Smooth muscle cell (in vitro differentiated cells): ENCODE measurements around the gene CCDC177. TPM values are rescaled to one million over a fixed set of nuclear protein-coding genes. Genes with fewer than 3 reads are reported as not detected.
"Not testable (repeated sequence)": the region's sequence is repeated elsewhere in the genome, so short reads cannot be mapped to it uniquely, and the experiment has no call there.

ENCODE experiments used
- DNase-seq: peaks from one replicate; lab custom pipeline; 2025; ENCODE audit not compliant: unreplicated experiment; lab: John Stamatoyannopoulos, UW
- H2AFZ ChIP-seq: fragments of 200-600 bp; sonication (generic); 2 replicates; pipeline ENCODE4 v1.6.0; 2016; ENCODE audit warnings: antibody characterized with exemption, low read depth, mild to moderate bottlenecking
- H3F3A ChIP-seq: fragments of 200-600 bp; sonication (generic); 2 replicates; pipeline ENCODE4 v1.6.0; 2017; ENCODE audit warnings: antibody characterized with exemption, low read depth
- H3K27ac ChIP-seq: fragments of 200-600 bp; sonication (generic); 2 replicates; pipeline ENCODE4 v1.5.1; 2016; ENCODE audit warnings: low read depth, mild to moderate bottlenecking
- H3K27me3 ChIP-seq: fragments of 200-600 bp; sonication (generic); 2 replicates; pipeline ENCODE4 v1.6.1; 2016; ENCODE audit warnings: low read depth, mild to moderate bottlenecking
- H3K36me3 ChIP-seq: fragments of 200-600 bp; sonication (generic); 2 replicates; pipeline ENCODE4 v1.5.1; 2016; ENCODE audit warnings: low read depth
- H3K4me1 ChIP-seq: fragments of 200-600 bp; sonication (generic); 2 replicates; pipeline ENCODE4 v1.5.1; 2016; ENCODE audit warnings: low read depth
- H3K4me2 ChIP-seq: fragments of 200-600 bp; sonication (generic); 2 replicates; pipeline ENCODE4 v1.6.0; 2016; ENCODE audit warnings: mild to moderate bottlenecking
- H3K4me3 ChIP-seq: fragments of 200-600 bp; sonication (generic); 2 replicates; pipeline ENCODE4 v1.5.1; 2016; ENCODE audit warnings: mild to moderate bottlenecking
- H3K79me2 ChIP-seq: fragments of 200-600 bp; sonication (generic); 2 replicates; pipeline ENCODE4 v1.6.0; 2016; ENCODE audit warnings: low read depth, mild to moderate bottlenecking
- H3K9ac ChIP-seq: fragments of 200-600 bp; sonication (generic); 2 replicates; pipeline ENCODE4 v1.6.0; 2016; ENCODE audit warnings: low read depth
- H3K9me3 ChIP-seq: fragments of 200-600 bp; sonication (generic); replicated peaks from 2 replicates; pipeline ENCODE4 v1.5.1; 2016; ENCODE audit warnings: low read depth
- H4K20me1 ChIP-seq: fragments of 200-600 bp; sonication (generic); 2 replicates; pipeline ENCODE4 v1.6.0; 2016; ENCODE audit warnings: low read depth
- CTCF ChIP-seq: fragments of 200-600 bp; sonication (generic); IDR thresholded peaks from 2 replicates; pipeline ENCODE4 v1.5.1; 2017; ENCODE audit warnings: borderline replicate concordance, mild to moderate bottlenecking, antibody characterized with exemption; ENCODE audit not compliant: insufficient read depth, poor library complexity, severe bottlenecking
- WGBS: methylation state at CpG from one replicate; pipeline ENCODE4 v1.1.7; 2016; ENCODE audit warnings: low lambda C conversion rate; 5-methylcytosine and 5-hydroxymethylcytosine counted together
- polyA plus RNA-seq: library from polyadenylated mRNA; unstranded; fragments of >200 nt; fragmentation: Nextera tagmentation; extraction: Ambion mirVana; gene quantifications from 2 replicates; pipeline ENCODE4 v1.2.1, GENCODE V29; 2016
- total RNA-seq: library from RNA; depleted of rRNA; stranded (reverse); fragments of >200 nt; gene quantifications from 2 replicates; pipeline ENCODE4 v1.2.3, GENCODE V29; 2014

The CCDC177 gene
- total and polyA plus RNA-seq, 2 experiments from 2014 or later: not detected

GRCh38 chr14:69606258-69607184 is 31.9 kb upstream of the CCDC177 start:
- H2AFZ ChIP-seq: no peak overlapping the region
- TF ChIP-seq CTCF: no peak
- H3F3A ChIP-seq: no peaks in the 10 kb centered on the region
- H3K27ac ChIP-seq: no peak overlapping the region
- H3K4me3 ChIP-seq: no peak overlapping the region
- H3K36me3 ChIP-seq: no peaks in the 10 kb centered on the region
- 76% methylated on average over 5 of the region's 5 CpGs for WGBS
- peaks cover 3% of the 10 kb centered on the region for H3K79me2 ChIP-seq
- H3K9me3 ChIP-seq: no peaks in the 10 kb centered on the region
- no peak for DNase-seq
- no peak overlapping the region for H3K4me2 ChIP-seq
- H3K27me3 ChIP-seq: no peaks in the 10 kb centered on the region
- H3K4me1 ChIP-seq: peaks cover 17% of the 10 kb centered on the region
- H3K9ac ChIP-seq: no peak overlapping the region
- H4K20me1 ChIP-seq: no peaks in the 10 kb centered on the region

- DNase-seq: no peak
- H3K27me3 ChIP-seq: no peaks in the 10 kb centered on the region
- no peak overlapping the region for H3K27ac ChIP-seq
These were observed 31.1 kb upstream of the CCDC177 start for GRCh38 chr14:69605738-69606137.

GRCh38 chr14:69600304-69600891 is 25.7 kb upstream of the CCDC177 start:
- H3K9ac ChIP-seq: no peak overlapping the region
- no peak overlapping the region for H3K4me3 ChIP-seq
- DNase-seq: no peak
- H3K4me2 ChIP-seq: no peak overlapping the region
- no peaks in the 10 kb centered on the region for H4K20me1 ChIP-seq
- H3K79me2 ChIP-seq: no peaks in the 10 kb centered on the region
- no peaks in the 10 kb centered on the region for H3K27me3 ChIP-seq
- H3K27ac ChIP-seq: no peak overlapping the region
- H3K9me3 ChIP-seq: no peaks in the 10 kb centered on the region
- H3F3A ChIP-seq: no peaks in the 10 kb centered on the region
- H2AFZ ChIP-seq: no peak overlapping the region
- H3K36me3 ChIP-seq: no peaks in the 10 kb centered on the region
- no peaks in the 10 kb centered on the region for H3K4me1 ChIP-seq
- 78% methylated on average over 3 of the region's 3 CpGs for WGBS
- no peak for TF ChIP-seq CTCF

More at GRCh38 chr14:69605738-69606137, 31.1 kb upstream of the CCDC177 start:
- no peaks in the 10 kb centered on the region for H4K20me1 ChIP-seq
- no peak overlapping the region for H3K9ac ChIP-seq
- no peaks in the 10 kb centered on the region for H3K9me3 ChIP-seq
- no peaks in the 10 kb centered on the region for H3F3A ChIP-seq
- no peak overlapping the region for H3K4me2 ChIP-seq
- no peak overlapping the region for H2AFZ ChIP-seq
- TF ChIP-seq CTCF: no peak
- H3K79me2 ChIP-seq: peaks cover 3% of the 10 kb centered on the region
- H3K4me3 ChIP-seq: no peak overlapping the region
- H3K4me1 ChIP-seq: peaks cover 14% of the 10 kb centered on the region
- no peaks in the 10 kb centered on the region for H3K36me3 ChIP-seq

GRCh38 chr14:69599431-69599830 is 24.8 kb upstream of the CCDC177 start:
- H3K9me3 ChIP-seq, H3K9ac ChIP-seq, DNase-seq: not testable (repeated sequence)

More at GRCh38 chr14:69599431-69599830, 24.8 kb upstream of the CCDC177 start:
- not testable (repeated sequence) for H3K4me2 ChIP-seq, H2AFZ ChIP-seq, H3K4me1 ChIP-seq, H3F3A ChIP-seq, H3K4me3 ChIP-seq, H3K27ac ChIP-seq, H3K36me3 ChIP-seq, H3K27me3 ChIP-seq, H3K79me2 ChIP-seq, H4K20me1 ChIP-seq
- 96% methylated on average over 5 of the region's 5 CpGs for WGBS
